ENCODE data around the gene GET4.

DNA sequence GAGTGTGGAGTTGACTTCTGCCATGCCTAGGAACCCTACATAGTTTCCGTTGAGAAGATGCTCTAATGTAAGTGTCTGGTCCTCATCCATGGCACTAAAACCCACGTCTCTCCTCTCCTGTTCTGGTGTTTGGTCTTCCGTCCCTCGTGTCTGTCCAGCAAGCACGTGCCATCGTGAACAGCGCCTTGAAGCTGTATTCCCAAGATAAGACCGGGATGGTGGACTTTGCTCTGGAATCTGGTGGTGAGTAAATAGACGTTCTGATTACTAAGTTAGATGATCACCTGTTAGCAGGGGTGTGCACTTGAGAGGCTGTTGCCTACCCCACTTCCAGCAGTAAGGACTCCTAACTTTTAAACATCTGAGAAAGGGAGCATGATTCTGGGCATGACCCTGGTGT lies 15.1 kb upstream of the GET4 start:
- TF ChIP-seq CTCF (IDR thresholded peaks at IDR 0.05; ENCODE audit: low read depth, low read length) (no peak), EZH2phosphoT487 (IDR thresholded peaks at IDR 0.05; ENCODE audit: low read depth) (no peak)
